ENCODE results near the gene FCGR3B.
"Not testable (repeated sequence)": the region's sequence is repeated elsewhere in the genome, so short reads cannot be mapped to it uniquely, and the experiment has no call there.

FCGR3B gene

GRCh38 chr1:161595583-161595982 lies 35.4 kb downstream of the FCGR3B start:
- DNase-seq (ENCODE audit: low spot score); in situ Hi-C loops (cut with MboI; ENCODE audit: low pct_unique_long_range_greater_than_20kb, low sequenced_read_pairs, unreplicated experiment): not testable (repeated sequence)

DNA sequence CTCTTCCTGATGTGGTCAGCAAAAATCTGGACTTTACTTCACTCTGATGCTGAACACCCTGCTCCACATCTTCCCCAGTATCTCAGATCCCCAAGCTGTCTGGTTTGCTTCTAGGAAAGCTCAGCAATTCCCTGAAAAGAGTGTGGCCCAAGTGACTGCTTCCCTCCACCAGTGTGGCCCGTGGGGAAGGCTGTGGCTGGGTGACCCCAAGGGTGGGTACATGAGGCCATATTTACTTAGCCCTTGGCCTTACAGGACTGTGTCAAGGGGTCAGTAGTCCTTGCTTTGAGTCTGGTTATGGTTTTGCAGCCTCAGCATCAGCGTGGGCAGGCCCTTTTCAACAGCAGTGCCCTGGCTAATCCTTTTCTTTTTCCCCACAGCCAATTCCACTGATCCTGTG lies 35.8 kb downstream of the FCGR3B start:
- DNase-seq (ENCODE audit: low spot score); in situ Hi-C loops (cut with MboI; ENCODE audit: low pct_unique_long_range_greater_than_20kb, low sequenced_read_pairs, unreplicated experiment): not testable (repeated sequence)

DNA sequence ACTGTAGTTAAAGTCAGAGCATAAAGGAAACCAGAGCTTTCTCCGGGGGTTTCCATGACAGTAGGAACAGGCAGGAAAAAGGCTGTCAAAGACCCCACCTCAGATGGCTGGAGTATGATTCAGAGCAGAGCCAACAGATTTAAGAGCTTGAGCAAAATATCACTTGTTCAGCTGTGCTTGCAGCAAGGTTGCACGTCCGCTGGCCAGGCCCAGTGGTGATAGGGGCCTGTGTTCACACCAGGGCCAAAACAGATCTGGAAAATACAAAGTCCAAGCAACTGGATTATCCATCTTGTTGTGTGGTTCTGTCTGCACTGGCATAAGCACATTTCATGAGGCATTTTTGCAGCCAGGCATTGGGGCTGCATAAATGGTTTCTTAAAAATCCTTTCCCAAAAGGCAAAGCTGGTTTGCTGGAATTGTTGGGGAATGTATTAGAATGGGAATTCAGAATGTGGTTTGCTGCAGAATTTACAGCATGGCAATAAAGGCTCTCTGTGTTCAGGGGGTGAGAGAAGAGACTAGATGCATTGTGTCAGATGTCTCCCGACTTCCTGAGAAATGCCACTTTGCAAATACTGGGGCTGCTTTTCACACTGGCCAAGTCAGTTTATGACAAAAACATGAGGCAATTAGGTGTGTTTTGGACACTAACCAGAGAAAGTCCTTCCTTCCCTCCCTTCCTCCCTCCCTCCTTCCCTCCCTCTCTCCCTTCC lies 36.5 kb downstream of the FCGR3B start:
- DNase-seq (ENCODE audit: low spot score); in situ Hi-C loops (cut with MboI; ENCODE audit: low pct_unique_long_range_greater_than_20kb, low sequenced_read_pairs, unreplicated experiment): not testable (repeated sequence)

GRCh38 chr1:161593092-161593755 lies 37.8 kb downstream of the FCGR3B start:
- in situ Hi-C loops (cut with MboI; ENCODE audit: low pct_unique_long_range_greater_than_20kb, low sequenced_read_pairs, unreplicated experiment); DNase-seq (ENCODE audit: low spot score): not testable (repeated sequence)

GRCh38 chr1:161592586-161592985 lies 38.4 kb downstream of the FCGR3B start:
- in situ Hi-C loops (cut with MboI; ENCODE audit: low pct_unique_long_range_greater_than_20kb, low sequenced_read_pairs, unreplicated experiment); DNase-seq (ENCODE audit: low spot score): not testable (repeated sequence)

DNA sequence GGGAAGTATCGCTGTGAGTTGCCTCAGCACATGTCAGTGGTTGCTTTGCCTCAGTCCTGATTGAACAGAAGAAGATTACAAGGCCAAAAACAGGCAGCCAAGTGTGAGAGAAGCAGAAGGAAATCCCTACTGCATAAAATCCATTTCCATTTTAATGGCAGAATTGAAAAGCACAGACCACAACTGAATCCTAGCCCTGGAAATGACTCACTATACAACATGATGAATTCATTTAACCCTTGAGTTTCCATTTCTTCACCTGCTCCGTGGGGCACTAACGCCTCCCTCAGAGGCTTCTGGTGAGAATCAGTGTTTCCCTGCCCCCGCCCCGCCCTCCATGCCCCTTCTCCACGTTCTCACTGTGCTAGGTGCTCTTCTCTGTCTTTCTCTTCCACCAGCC lies 41.1 kb downstream of the FCGR3B start:
- DNase-seq (ENCODE audit: low spot score); in situ Hi-C loops (cut with MboI; ENCODE audit: low pct_unique_long_range_greater_than_20kb, low sequenced_read_pairs, unreplicated experiment): not testable (repeated sequence)

DNA sequence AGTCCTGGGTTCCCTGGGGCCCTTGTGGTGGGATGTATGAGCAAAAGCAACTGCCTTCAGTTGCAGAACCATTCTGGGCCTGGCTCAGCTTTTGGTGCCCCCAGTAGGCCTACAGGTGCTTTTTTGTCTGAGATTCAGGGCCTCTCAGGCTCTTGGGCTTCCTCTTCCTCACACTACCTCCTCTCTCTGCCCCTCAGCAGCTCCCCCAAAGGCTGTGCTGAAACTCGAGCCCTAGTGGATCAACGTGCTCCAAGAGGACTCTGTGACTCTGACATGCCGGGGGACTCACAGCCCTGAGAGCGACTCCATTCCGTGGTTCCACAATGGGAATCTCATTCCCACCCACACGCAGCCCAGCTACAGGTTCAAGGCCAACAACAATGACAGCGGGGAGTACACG lies 41.6 kb downstream of the FCGR3B start:
- in situ Hi-C loops (cut with MboI; ENCODE audit: low pct_unique_long_range_greater_than_20kb, low sequenced_read_pairs, unreplicated experiment); DNase-seq (ENCODE audit: low spot score): not testable (repeated sequence)

- DNase-seq (ENCODE audit: low spot score); in situ Hi-C loops (cut with MboI; ENCODE audit: low pct_unique_long_range_greater_than_20kb, low sequenced_read_pairs, unreplicated experiment): not testable (repeated sequence)
Observed at GRCh38 chr1:161588596-161588995, 42.4 kb downstream of the FCGR3B start.

DNA sequence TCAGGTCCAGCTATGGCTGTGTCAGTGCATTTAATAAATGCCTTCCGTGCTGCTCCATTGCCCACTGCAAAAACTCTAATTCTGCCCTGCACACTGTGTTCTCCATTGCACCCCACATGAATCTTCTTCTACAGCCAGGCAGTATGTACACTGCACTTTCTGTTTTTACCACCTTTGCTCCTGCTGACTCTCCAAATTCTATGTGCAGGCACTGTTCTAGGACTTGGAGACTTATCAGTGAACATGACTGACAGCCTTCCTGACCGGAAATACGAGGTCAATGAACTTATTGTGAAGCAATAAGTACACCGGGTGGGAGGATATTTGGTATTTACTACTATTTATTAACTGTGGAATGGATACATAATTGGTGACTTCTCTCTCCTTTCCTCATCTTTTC lies 48.1 kb downstream of the FCGR3B start:
- DNase-seq (ENCODE audit: low spot score); in situ Hi-C loops (cut with MboI; ENCODE audit: low pct_unique_long_range_greater_than_20kb, low sequenced_read_pairs, unreplicated experiment): not testable (repeated sequence)

DNA sequence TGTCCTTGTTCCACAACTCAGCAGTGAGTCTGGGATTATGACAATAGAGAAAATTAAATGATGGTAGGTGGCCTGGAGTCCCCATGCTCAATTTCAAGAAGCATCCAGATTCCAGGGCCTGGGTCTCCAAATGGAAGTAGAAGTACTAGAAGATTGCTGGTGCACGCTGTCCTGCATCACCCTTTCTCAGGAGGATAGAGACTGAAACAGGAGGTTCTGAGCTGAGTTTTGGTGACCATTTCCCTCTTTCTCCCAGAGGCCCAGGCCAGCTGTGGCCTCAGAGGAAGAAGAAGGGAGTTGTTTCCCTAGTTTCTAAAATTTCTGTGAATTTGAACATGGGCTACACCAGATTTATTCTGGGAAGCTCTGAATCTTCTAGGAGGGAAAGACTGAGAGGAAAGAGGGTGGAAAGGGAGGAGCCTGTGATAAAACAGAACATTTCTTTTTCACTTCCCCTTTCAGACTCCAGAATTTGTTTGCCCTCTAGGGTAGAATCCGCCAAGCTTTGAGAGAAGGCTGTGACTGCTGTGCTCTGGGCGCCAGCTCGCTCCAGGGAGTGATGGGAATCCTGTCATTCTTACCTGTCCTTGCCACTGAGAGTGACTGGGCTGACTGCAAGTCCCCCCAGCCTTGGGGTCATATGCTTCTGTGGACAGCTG lies 50.0 kb downstream of the FCGR3B start:
- in situ Hi-C loops (cut with MboI; ENCODE audit: low pct_unique_long_range_greater_than_20kb, low sequenced_read_pairs, unreplicated experiment); DNase-seq (ENCODE audit: low spot score): not testable (repeated sequence)

- DNase-seq (ENCODE audit: low spot score); in situ Hi-C loops (cut with MboI; ENCODE audit: low pct_unique_long_range_greater_than_20kb, low sequenced_read_pairs, unreplicated experiment): not testable (repeated sequence)
Observed at GRCh38 chr1:161579856-161580507, 51.0 kb downstream of the FCGR3B start.

GRCh38 chr1:161576676-161577075 lies 54.3 kb downstream of the FCGR3B start:
- in situ Hi-C loops (cut with MboI; ENCODE audit: low pct_unique_long_range_greater_than_20kb, low sequenced_read_pairs, unreplicated experiment); DNase-seq (ENCODE audit: low spot score): not testable (repeated sequence)

Data from GM13977 (cell line).